Mammary epithelial cell (primary cell): ENCODE results near the gene WDR81.

Experiments used
- EZH2 ChIP-seq: IDR thresholded peaks from 2 replicates; pipeline ENCODE4 v1.6.1; 2012; ENCODE audit warnings: low read length, inconsistent platforms, borderline replicate concordance
- TF ChIP-seq, protein P1 (sequence below), 2 donors: IDR thresholded peaks in 1 of 2; conservative IDR thresholded peaks in 1 of 2; 2 replicates each; pipeline ENCODE4 v1.5.1; 2011 to 2012; ENCODE audit warnings: inconsistent platforms in 2 of 2, low read length in 2 of 2, mild to moderate bottlenecking in 2 of 2, control low read depth in 1 of 2, low read depth in 1 of 2; ENCODE audit not compliant: insufficient read depth in 1 of 2; ENCODE audit errors: extremely low read depth in 1 of 2

DNA sequence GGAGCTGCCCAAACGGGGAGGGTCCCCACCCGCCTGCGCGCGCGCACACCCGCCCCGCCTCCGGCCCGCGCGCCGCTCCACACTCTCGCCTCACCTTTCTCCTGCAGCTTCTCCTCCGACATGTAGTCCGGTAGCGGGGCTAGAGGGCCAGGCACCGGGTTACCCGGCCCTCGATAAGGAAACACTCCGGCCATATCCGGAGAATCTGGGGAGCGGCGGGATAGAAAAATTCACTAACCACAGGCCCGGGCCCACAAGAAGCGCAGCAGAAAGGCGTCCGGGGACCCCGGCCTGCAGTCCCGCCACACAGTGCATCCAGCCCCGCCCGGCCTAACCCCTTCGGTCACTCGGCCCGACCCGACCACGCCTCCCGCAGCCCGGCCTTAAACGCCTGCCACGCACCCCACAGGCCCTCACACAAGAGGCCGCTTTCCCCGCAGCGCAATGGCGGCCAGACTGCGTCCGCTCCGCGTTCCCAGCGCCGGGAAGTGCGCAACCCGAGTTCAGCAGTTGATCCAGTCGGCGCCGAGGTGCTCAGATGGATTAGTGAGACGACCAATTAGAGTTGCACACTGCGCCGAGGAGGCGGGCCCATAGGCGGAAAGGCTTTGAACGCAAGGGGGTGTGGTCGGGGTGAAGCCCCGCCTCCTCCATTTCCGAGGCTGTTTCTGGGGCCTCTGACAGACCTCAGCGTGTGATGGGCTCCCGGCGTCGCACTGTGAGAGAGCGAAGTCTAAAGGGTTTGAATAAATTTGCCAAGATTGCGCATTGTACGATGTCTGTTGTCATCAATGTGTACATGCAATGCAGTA lies 39.9 kb upstream of the WDR81 start, which contains the start of gene PRPF8:
- TF ChIP-seq, protein P1, sequence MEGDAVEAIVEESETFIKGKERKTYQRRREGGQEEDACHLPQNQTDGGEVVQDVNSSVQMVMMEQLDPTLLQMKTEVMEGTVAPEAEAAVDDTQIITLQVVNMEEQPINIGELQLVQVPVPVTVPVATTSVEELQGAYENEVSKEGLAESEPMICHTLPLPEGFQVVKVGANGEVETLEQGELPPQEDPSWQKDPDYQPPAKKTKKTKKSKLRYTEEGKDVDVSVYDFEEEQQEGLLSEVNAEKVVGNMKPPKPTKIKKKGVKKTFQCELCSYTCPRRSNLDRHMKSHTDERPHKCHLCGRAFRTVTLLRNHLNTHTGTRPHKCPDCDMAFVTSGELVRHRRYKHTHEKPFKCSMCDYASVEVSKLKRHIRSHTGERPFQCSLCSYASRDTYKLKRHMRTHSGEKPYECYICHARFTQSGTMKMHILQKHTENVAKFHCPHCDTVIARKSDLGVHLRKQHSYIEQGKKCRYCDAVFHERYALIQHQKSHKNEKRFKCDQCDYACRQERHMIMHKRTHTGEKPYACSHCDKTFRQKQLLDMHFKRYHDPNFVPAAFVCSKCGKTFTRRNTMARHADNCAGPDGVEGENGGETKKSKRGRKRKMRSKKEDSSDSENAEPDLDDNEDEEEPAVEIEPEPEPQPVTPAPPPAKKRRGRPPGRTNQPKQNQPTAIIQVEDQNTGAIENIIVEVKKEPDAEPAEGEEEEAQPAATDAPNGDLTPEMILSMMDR (conservative IDR thresholded peaks at IDR 0.05 in 1 of 2, IDR thresholded peaks at IDR 0.05 in 1 of 2; ENCODE audit: extremely low read depth in 1 of 2, insufficient read depth in 1 of 2, low read depth in 1 of 2, low read length in 2 of 2), result no peak
- TF ChIP-seq EZH2, result no peak
